Trophoblast cell (in vitro differentiated cells and primary cell): ENCODE results near the gene SPATA12.

Experiments
- DNase-seq, 2 donors: peaks; one replicate each; pipeline ENCODE4 v3.0.0-alpha.2; 2016
- H2AFZ ChIP-seq: 2 replicates; pipeline ENCODE4 v1.6.1; 2013; ENCODE audit warnings: low read length, moderate library complexity, mild to moderate bottlenecking; ENCODE audit not compliant: insufficient read depth, poor library complexity
- H2AK5ac ChIP-seq: 2 replicates; pipeline ENCODE4 v1.6.1; 2013; ENCODE audit warnings: mild to moderate bottlenecking, low read length
- H2BK120ac ChIP-seq: 2 replicates; pipeline ENCODE4 v1.6.1; 2013; ENCODE audit warnings: low read length, mild to moderate bottlenecking, moderate library complexity; ENCODE audit not compliant: insufficient read depth, poor library complexity
- H2BK12ac ChIP-seq: 2 replicates; pipeline ENCODE4 v1.6.1; 2013; ENCODE audit warnings: mild to moderate bottlenecking, low read length, moderate library complexity
- H2BK5ac ChIP-seq: 2 replicates; pipeline ENCODE4 v1.6.1; 2013; ENCODE audit warnings: low read length, low read depth, moderate library complexity, mild to moderate bottlenecking; ENCODE audit not compliant: poor library complexity
- H3K14ac ChIP-seq: 2 replicates; pipeline ENCODE4 v1.6.1; 2013; ENCODE audit warnings: mild to moderate bottlenecking, low read length
- H3K18ac ChIP-seq: 2 replicates; pipeline ENCODE4 v1.6.1; 2013; ENCODE audit warnings: mild to moderate bottlenecking, low read length
- H3K23ac ChIP-seq: 2 replicates; pipeline ENCODE4 v1.6.1; 2013; ENCODE audit warnings: low read length
- H3K27ac ChIP-seq: 2 replicates; pipeline ENCODE4 v1.5.1; 2013; ENCODE audit warnings: low read depth, mild to moderate bottlenecking, inconsistent platforms, low read length, moderate library complexity
- H3K27me3 ChIP-seq: 2 replicates; pipeline ENCODE4 v1.6.1; 2013; ENCODE audit warnings: inconsistent platforms, mild to moderate bottlenecking, low read length, moderate library complexity; ENCODE audit not compliant: insufficient read depth
- H3K36me3 ChIP-seq, 2 experiments: 1 replicate in 1 of 2; 2 replicates in 1 of 2; pipeline ENCODE4 v1.6.1; 2013; ENCODE audit warnings: low read length in 2 of 2, mild to moderate bottlenecking in 2 of 2, moderate library complexity in 1 of 2; ENCODE audit not compliant: insufficient read depth in 2 of 2, control insufficient read depth in 1 of 2
- H3K4ac ChIP-seq: 2 replicates; pipeline ENCODE4 v1.6.1; 2013; ENCODE audit warnings: low read depth, mild to moderate bottlenecking, low read length, moderate library complexity
- H3K4me1 ChIP-seq, 2 experiments: 1 replicate in 1 of 2; 2 replicates in 1 of 2; pipeline ENCODE4 v1.6.1; 2013; ENCODE audit warnings: low read length in 2 of 2, mild to moderate bottlenecking in 2 of 2, moderate library complexity in 1 of 2; ENCODE audit not compliant: insufficient read depth in 2 of 2, control insufficient read depth in 1 of 2
- H3K4me2 ChIP-seq: 2 replicates; pipeline ENCODE4 v1.6.1; 2013; ENCODE audit warnings: inconsistent platforms, mild to moderate bottlenecking, low read length, moderate library complexity
- H3K4me3 ChIP-seq: 2 replicates; pipeline ENCODE4 v1.5.1; 2013; ENCODE audit warnings: mild to moderate bottlenecking, low read depth, low read length, inconsistent platforms
- H3K79me1 ChIP-seq: one replicate; pipeline ENCODE4 v1.6.1; 2013; ENCODE audit warnings: low read length
- H3K79me2 ChIP-seq: 2 replicates; pipeline ENCODE4 v1.6.1; 2013; ENCODE audit warnings: low read length, mild to moderate bottlenecking; ENCODE audit not compliant: control insufficient read depth, insufficient read depth, poor library complexity
- H3K9ac ChIP-seq: 2 replicates; pipeline ENCODE4 v1.6.1; 2013; ENCODE audit warnings: mild to moderate bottlenecking, low read length
- H3K9me3 ChIP-seq: 2 replicates; pipeline ENCODE4 v1.6.1; 2013; ENCODE audit warnings: low read depth, mild to moderate bottlenecking, control low read depth, inconsistent platforms, low read length; ENCODE audit not compliant: insufficient read depth
- H4K12ac ChIP-seq: 2 replicates; pipeline ENCODE4 v1.6.1; 2013; ENCODE audit warnings: low read depth, mild to moderate bottlenecking, low read length, moderate library complexity
- H4K8ac ChIP-seq: 2 replicates; pipeline ENCODE4 v1.6.1; 2013; ENCODE audit warnings: low read depth, mild to moderate bottlenecking, low read length, moderate library complexity
- H4K91ac ChIP-seq: one replicate; pipeline ENCODE4 v1.6.1; 2013; ENCODE audit warnings: low read depth, mild to moderate bottlenecking, low read length, moderate library complexity
- WGBS: extraction: QIAGEN DNeasy Blood & Tissue Kit; methylation state at CpG from one replicate; pipeline ENCODE4 v1.1.7; 2013; ENCODE audit warnings: missing lambda C conversion rate; ENCODE audit not compliant: insufficient read length, insufficient coverage; ENCODE audit errors: extremely low coverage; 5-methylcytosine and 5-hydroxymethylcytosine counted together

Gene SPATA12

DNA sequence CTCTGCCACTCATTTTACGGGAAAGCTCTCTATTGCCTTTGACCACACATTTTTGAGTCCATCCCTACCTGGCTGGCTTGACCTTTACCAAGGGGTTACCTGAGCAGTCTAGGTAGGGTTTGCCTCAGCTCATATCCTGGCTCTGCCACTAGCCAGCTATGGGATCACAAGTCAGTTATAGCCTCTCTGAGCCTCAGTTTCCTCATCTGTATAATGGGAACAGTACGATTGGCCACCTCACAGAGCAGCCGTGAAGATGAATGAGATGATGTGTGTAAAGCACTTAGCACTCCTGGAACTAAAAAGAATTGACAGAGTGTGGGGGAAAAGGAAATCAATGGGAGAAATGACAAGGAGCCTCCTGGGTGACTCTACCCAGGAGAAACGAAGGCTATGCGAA, 28.0 kb downstream of the SPATA12 start:
- Histone ChIP-seq H4K8ac (no peak overlapping the region), H2AK5ac (no peak overlapping the region), H3K27me3 (no peaks in the 10 kb centered on the region), H3K9ac (no peak overlapping the region), H3K9me3 (no peaks in the 10 kb centered on the region), H3K4me1 (peaks cover 0 to 2% of the 10 kb centered on the region in 2 experiments), H3K14ac (no peak overlapping the region), H3K4me3 (no peak overlapping the region), H3K27ac (no peak overlapping the region), H3K18ac (no peak overlapping the region), H3K79me1 (no peaks in the 10 kb centered on the region), H2BK12ac (no peak overlapping the region), H3K23ac (no peak overlapping the region), H3K36me3 (no peaks in the 10 kb centered on the region), H3K4ac (no peak overlapping the region), H4K12ac (no peak overlapping the region), H2BK120ac (no peak overlapping the region), H2AFZ (no peak overlapping the region), H3K4me2 (no peak overlapping the region), H2BK5ac (no peak overlapping the region), H3K79me2 (no peaks in the 10 kb centered on the region), H4K91ac (no peak overlapping the region)
- no CpG with 5 or more reads among the region's 5 CpGs for whole genome bisulfite sequencing
- no peak for DNase-seq

GRCh38 chr3:57089043-57089442, 28.6 kb downstream of the SPATA12 start:
- H3K18ac ChIP-seq: no peak overlapping the region
- no peak overlapping the region for H4K8ac ChIP-seq
- no peak overlapping the region for H3K27ac ChIP-seq
- H4K12ac ChIP-seq: no peak overlapping the region
- no peak overlapping the region for H2AFZ ChIP-seq
- no peak overlapping the region for H3K9ac ChIP-seq
- no peaks in the 10 kb centered on the region for H3K79me2 ChIP-seq
- H2BK5ac ChIP-seq: no peak overlapping the region
- H3K4me3 ChIP-seq: no peak overlapping the region
- H3K4ac ChIP-seq: no peak overlapping the region
- no peaks in the 10 kb centered on the region for H3K79me1 ChIP-seq
- no peaks in the 10 kb centered on the region for H3K9me3 ChIP-seq
- H2BK120ac ChIP-seq: no peak overlapping the region
- no peaks in the 10 kb centered on the region for H3K27me3 ChIP-seq
- no peak overlapping the region for H3K14ac ChIP-seq
- no peak overlapping the region for H3K4me2 ChIP-seq
- H3K4me1 ChIP-seq: no peaks in the 10 kb centered on the region
- no peak overlapping the region for H4K91ac ChIP-seq
- H3K23ac ChIP-seq: no peak overlapping the region
- H3K36me3 ChIP-seq: no peaks in the 10 kb centered on the region
- H2BK12ac ChIP-seq: no peak overlapping the region
- no peak for DNase-seq
- no CpG with 5 or more reads among the region's 4 CpGs for WGBS
- H2AK5ac ChIP-seq: no peak overlapping the region

- H3K79me2 ChIP-seq: no peaks in the 10 kb centered on the region
- H3K4me1 ChIP-seq: no peaks in the 10 kb centered on the region
- no peak overlapping the region for H3K4me3 ChIP-seq
- no peak overlapping the region for H4K91ac ChIP-seq
- no peak overlapping the region for H3K4ac ChIP-seq
- no peak for DNase-seq
- WGBS: no CpG with 5 or more reads among the region's 3 CpGs
- H2BK12ac ChIP-seq: no peak overlapping the region
- no peak overlapping the region for H3K14ac ChIP-seq
- H4K8ac ChIP-seq: no peak overlapping the region
- no peak overlapping the region for H3K4me2 ChIP-seq
- no peak overlapping the region for H3K23ac ChIP-seq
- H3K9ac ChIP-seq: no peak overlapping the region
- no peak overlapping the region for H2AFZ ChIP-seq
- no peak overlapping the region for H2BK120ac ChIP-seq
- no peak overlapping the region for H3K27ac ChIP-seq
- H3K9me3 ChIP-seq: no peaks in the 10 kb centered on the region
- no peak overlapping the region for H2AK5ac ChIP-seq
- no peaks in the 10 kb centered on the region for H3K27me3 ChIP-seq
- H2BK5ac ChIP-seq: no peak overlapping the region
- H4K12ac ChIP-seq: no peak overlapping the region
- H3K18ac ChIP-seq: no peak overlapping the region
- H3K79me1 ChIP-seq: no peaks in the 10 kb centered on the region
- H3K36me3 ChIP-seq: no peaks in the 10 kb centered on the region
These were observed 31.2 kb downstream of the SPATA12 start for GRCh38 chr3:57091521-57092273.

GRCh38 chr3:57093489-57093888, 33.0 kb downstream of the SPATA12 start:
- Histone ChIP-seq H4K8ac (no peak overlapping the region), H2AFZ (no peak overlapping the region), H3K14ac (no peak overlapping the region), H2BK120ac (no peak overlapping the region), H3K79me2 (no peaks in the 10 kb centered on the region), H4K91ac (no peak overlapping the region), H3K23ac (no peak overlapping the region), H3K4ac (no peak overlapping the region), H4K12ac (no peak overlapping the region), H3K27me3 (no peaks in the 10 kb centered on the region), H3K4me3 (no peak overlapping the region), H3K4me1 (no peaks in the 10 kb centered on the region), H3K27ac (no peak overlapping the region), H2AK5ac (no peak overlapping the region), H2BK12ac (no peak overlapping the region), H3K9ac (no peak overlapping the region), H3K79me1 (no peaks in the 10 kb centered on the region), H3K18ac (no peak overlapping the region), H3K4me2 (no peak overlapping the region), H3K36me3 (peaks cover 2% of the 10 kb centered on the region in 2 experiments), H2BK5ac (no peak overlapping the region), H3K9me3 (no peaks in the 10 kb centered on the region)
- DNase-seq: no peak
